SH-SY5Y (cell line): ENCODE results near the gene CXXC5.

Experiments
- GATA2 ChIP-seq: IDR thresholded peaks from 2 replicates; pipeline ENCODE4 v1.6.1; 2011; ENCODE audit warnings: mild to moderate bottlenecking, low read depth, low read length
- GATA3 ChIP-seq: IDR thresholded peaks from 2 replicates; pipeline ENCODE4 v1.6.1; 2011; ENCODE audit warnings: low read depth, mild to moderate bottlenecking, low read length, moderate library complexity

DNA sequence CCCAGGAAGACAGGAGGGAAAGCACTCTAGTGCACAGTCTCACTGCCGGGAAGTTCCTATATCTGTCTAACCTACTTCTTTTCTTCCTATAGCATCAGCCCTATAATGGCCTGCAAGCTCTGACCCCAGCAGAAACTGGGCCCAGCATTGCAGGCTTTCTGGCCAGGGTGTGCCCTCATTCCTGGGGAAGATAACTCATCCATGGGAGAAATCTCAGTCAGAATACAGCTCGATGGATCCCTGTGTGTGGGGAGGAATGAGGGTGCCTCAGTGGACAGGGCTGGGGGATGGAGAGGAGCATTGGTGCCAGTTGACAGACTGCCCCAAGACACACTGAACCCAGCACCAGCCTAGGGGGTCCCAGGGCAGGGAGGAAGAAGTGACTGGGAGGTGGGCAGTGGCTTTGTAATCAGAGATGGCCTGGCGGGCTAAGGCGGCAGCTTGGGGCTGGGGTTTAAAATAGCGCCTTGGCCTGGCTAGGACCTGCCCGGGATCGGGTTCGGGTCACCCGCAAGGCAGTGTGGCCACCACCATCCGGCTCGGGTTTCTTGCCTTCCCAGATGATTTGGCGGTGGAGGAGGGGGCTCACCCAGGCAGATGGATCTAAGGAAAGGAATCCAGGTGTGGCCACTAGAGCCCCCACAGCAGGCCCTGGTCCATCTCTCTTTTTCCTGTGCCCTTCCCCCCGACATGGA lies 7.6 kb upstream of the CXXC5 start:
- TF ChIP-seq GATA3 (no peak), GATA2 (no peak)
